Nephron (organoid): ENCODE data around the gene LSP1.
"Not testable (repeated sequence)": the region's sequence is repeated elsewhere in the genome, so short reads cannot be mapped to it uniquely, and the experiment has no call there.

ENCODE experiments used
- H3K27ac Mint-ChIP-seq, 3 experiments: 2 replicates each; pipeline ENCODE4 v1.8.0; 2020; ENCODE audit warnings: mixed read lengths in 3 of 3, mild to moderate bottlenecking in 2 of 3, moderate library complexity in 1 of 3
- H3K27me3 Mint-ChIP-seq: 2 replicates; pipeline ENCODE4 v1.8.0; 2021; ENCODE audit warnings: low read depth, mild to moderate bottlenecking, moderate library complexity, mixed read lengths
- H3K36me3 Mint-ChIP-seq: 2 replicates; pipeline ENCODE4 v1.8.0; 2020; ENCODE audit warnings: low read depth, mixed read lengths
- H3K4me1 Mint-ChIP-seq: 2 replicates; pipeline ENCODE4 v1.8.0; 2020; ENCODE audit warnings: mixed read lengths
- H3K4me3 Mint-ChIP-seq, 3 experiments: 2 replicates each; pipeline ENCODE4 v1.8.0; 2020; ENCODE audit warnings: mild to moderate bottlenecking in 3 of 3, mixed read lengths in 3 of 3, moderate library complexity in 2 of 3
- H3K9me3 Mint-ChIP-seq: 2 replicates; pipeline ENCODE4 v1.8.0; 2020; ENCODE audit warnings: mixed read lengths
- TF ChIP-seq, protein P1 (sequence below), 3 experiments: fragments of 200-600 bp; sonication (generic); IDR thresholded peaks; one replicate each; pipeline ENCODE4 v1.5.0; 2021; ENCODE audit warnings: antibody characterized with exemption in 3 of 3; ENCODE audit not compliant: unreplicated experiment in 3 of 3

The LSP1 gene

DNA sequence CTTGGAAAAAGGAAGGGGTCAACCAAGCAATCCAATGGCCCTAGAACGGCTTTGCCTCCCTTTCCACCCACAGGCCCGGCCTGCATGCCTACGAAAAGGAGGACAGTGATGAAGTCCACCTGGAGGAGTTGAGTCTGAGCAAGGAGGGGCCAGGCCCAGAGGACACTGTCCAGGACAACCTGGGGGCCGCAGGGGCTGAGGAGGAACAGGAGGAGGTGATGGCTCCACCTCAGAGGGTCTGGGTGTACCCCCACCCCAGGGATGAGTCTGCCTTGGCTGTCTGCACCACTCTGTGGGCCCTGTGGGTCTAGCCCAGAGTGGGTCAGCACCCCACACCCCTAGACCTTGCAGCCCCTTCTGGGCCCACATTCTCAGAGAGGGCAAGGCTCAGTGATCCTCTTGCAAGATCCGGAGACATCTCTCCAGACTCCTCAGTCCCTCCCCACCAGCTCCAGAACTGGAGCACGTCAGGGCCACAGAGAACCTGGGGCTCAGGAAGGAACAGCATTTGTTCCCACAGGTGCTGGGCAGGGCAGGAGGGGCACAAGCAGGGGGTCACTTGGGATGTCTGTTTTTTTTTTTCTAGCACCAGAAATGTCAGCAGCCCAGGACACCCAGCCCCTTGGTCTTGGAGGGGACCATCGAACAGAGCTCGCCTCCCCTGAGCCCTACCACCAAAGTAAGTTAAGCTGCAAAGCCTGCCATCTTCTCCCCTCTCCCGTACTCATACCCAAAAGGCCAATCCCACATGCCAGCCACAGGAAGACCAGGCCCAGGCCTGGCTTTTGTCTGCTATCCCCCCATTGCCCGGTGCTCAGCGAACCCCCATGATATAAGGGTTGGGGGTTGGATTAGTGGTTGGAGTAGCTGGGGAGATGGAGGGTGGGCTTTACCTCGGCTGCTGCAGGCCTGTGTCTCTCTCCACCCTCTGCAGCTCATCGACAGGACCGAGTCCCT is 30.7 kb downstream of the LSP1 start:
- H3K4me1 Mint-ChIP-seq: peaks cover 14% of the 10 kb centered on the region
- H3K27me3 Mint-ChIP-seq: no peaks in the 10 kb centered on the region
- no peak overlapping the region for H3K4me3 Mint-ChIP-seq
- TF ChIP-seq, protein P1, sequence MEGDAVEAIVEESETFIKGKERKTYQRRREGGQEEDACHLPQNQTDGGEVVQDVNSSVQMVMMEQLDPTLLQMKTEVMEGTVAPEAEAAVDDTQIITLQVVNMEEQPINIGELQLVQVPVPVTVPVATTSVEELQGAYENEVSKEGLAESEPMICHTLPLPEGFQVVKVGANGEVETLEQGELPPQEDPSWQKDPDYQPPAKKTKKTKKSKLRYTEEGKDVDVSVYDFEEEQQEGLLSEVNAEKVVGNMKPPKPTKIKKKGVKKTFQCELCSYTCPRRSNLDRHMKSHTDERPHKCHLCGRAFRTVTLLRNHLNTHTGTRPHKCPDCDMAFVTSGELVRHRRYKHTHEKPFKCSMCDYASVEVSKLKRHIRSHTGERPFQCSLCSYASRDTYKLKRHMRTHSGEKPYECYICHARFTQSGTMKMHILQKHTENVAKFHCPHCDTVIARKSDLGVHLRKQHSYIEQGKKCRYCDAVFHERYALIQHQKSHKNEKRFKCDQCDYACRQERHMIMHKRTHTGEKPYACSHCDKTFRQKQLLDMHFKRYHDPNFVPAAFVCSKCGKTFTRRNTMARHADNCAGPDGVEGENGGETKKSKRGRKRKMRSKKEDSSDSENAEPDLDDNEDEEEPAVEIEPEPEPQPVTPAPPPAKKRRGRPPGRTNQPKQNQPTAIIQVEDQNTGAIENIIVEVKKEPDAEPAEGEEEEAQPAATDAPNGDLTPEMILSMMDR (IDR thresholded peaks at IDR 0.05; ENCODE audit: unreplicated experiment in 3 of 3): no peak
- no peaks in the 10 kb centered on the region for H3K36me3 Mint-ChIP-seq
- no peak overlapping the region for H3K27ac Mint-ChIP-seq
- H3K9me3 Mint-ChIP-seq: no peaks in the 10 kb centered on the region

GRCh38 chr11:1884303-1884700 is 31.4 kb downstream of the LSP1 start:
- TF ChIP-seq, protein P1 (IDR thresholded peaks at IDR 0.05; ENCODE audit: unreplicated experiment in 3 of 3): no peak
- no peaks in the 10 kb centered on the region for H3K27me3 Mint-ChIP-seq
- no peaks in the 10 kb centered on the region for H3K9me3 Mint-ChIP-seq
- no peaks in the 10 kb centered on the region for H3K36me3 Mint-ChIP-seq
- no peak overlapping the region for H3K4me3 Mint-ChIP-seq
- H3K27ac Mint-ChIP-seq: no peak overlapping the region
- H3K4me1 Mint-ChIP-seq: peaks cover 17% of the 10 kb centered on the region

GRCh38 chr11:1886551-1886950 is 33.7 kb downstream of the LSP1 start:
- H3K9me3 Mint-ChIP-seq, H3K36me3 Mint-ChIP-seq, H3K27me3 Mint-ChIP-seq, H3K4me3 Mint-ChIP-seq, H3K4me1 Mint-ChIP-seq: not testable (repeated sequence)
- H3K27ac Mint-ChIP-seq: peak overlapping the region in 2 of 3 experiments; percentile 31 to 55

GRCh38 chr11:1887451-1888346 is 34.8 kb downstream of the LSP1 start:
- Mint-ChIP-seq H3K27ac (no peak overlapping the region), H3K4me3 (no peak overlapping the region), H3K27me3 (no peaks in the 10 kb centered on the region), H3K4me1 (peaks cover 6% of the 10 kb centered on the region), H3K9me3 (no peaks in the 10 kb centered on the region), H3K36me3 (no peaks in the 10 kb centered on the region)
- TF ChIP-seq, protein P1 (IDR thresholded peaks at IDR 0.05; ENCODE audit: unreplicated experiment in 3 of 3): no peak

- peaks cover 6% of the 10 kb centered on the region for H3K4me1 Mint-ChIP-seq
Measured at GRCh38 chr11:1888347-1888753, 35.5 kb downstream of the LSP1 start.

More at GRCh38 chr11:1888347-1888753, 35.5 kb downstream of the LSP1 start:
- TF ChIP-seq, protein P1 (IDR thresholded peaks at IDR 0.05; ENCODE audit: unreplicated experiment in 3 of 3): no peak
- no peaks in the 10 kb centered on the region for H3K27me3 Mint-ChIP-seq
- H3K27ac Mint-ChIP-seq: peak overlapping the region; percentile 45 to 77 (median 54)
- H3K36me3 Mint-ChIP-seq: no peaks in the 10 kb centered on the region
- H3K9me3 Mint-ChIP-seq: no peaks in the 10 kb centered on the region
- no peak overlapping the region for H3K4me3 Mint-ChIP-seq
